IPS DF 4.7 (cell line): ENCODE data around the gene CSF3R.
"Not testable (repeated sequence)": the region's sequence is repeated elsewhere in the genome, so short reads cannot be mapped to it uniquely, and the experiment has no call there.

Experiments
- DNase-seq: peaks from one replicate; pipeline ENCODE4 v3.0.0-alpha.2; 2013; ENCODE audit warnings: low spot score; ENCODE audit errors: extremely low read depth

The CSF3R gene

GRCh38 chr1:36513676-36514473 lies 31.2 kb upstream of the CSF3R start:
- DNase-seq = no peak

GRCh38 chr1:36512842-36513241 lies 30.1 kb upstream of the CSF3R start:
- no peak for DNase-seq

- DNase-seq = no peak
Observed at GRCh38 chr1:36511804-36512798, 29.4 kb upstream of the CSF3R start.

GRCh38 chr1:36511220-36511619 lies 28.5 kb upstream of the CSF3R start:
- not testable (repeated sequence) for DNase-seq

GRCh38 chr1:36510418-36510817 lies 27.7 kb upstream of the CSF3R start:
- DNase-seq = no peak

- DNase-seq = no peak
Observed at GRCh38 chr1:36508257-36508656, 25.5 kb upstream of the CSF3R start.

- DNase-seq = no peak
Observed at GRCh38 chr1:36506276-36506920, 23.7 kb upstream of the CSF3R start.

- no peak for DNase-seq
Observed at GRCh38 chr1:36503733-36504132, 21.0 kb upstream of the CSF3R start.

- DNase-seq = no peak
Observed at GRCh38 chr1:36503159-36503558, 20.4 kb upstream of the CSF3R start.

- DNase-seq = no peak
Observed at GRCh38 chr1:36502616-36503015, 19.9 kb upstream of the CSF3R start.

- DNase-seq = not testable (repeated sequence)
Observed at GRCh38 chr1:36501911-36502310, 19.2 kb upstream of the CSF3R start.

GRCh38 chr1:36497207-36497606 lies 14.5 kb upstream of the CSF3R start:
- no peak for DNase-seq

GRCh38 chr1:36494971-36495370 lies 12.3 kb upstream of the CSF3R start:
- DNase-seq = no peak

GRCh38 chr1:36493524-36493923 lies 10.8 kb upstream of the CSF3R start:
- DNase-seq = no peak

- DNase-seq = no peak
Observed at GRCh38 chr1:36492491-36492890, 9.8 kb upstream of the CSF3R start.

GRCh38 chr1:36489258-36490051 lies 6.7 kb upstream of the CSF3R start:
- DNase-seq = not testable (repeated sequence)

GRCh38 chr1:36487906-36488305 lies 5.2 kb upstream of the CSF3R start:
- DNase-seq = no peak

- DNase-seq = not testable (repeated sequence)
Observed at GRCh38 chr1:36487336-36487725, 4.6 kb upstream of the CSF3R start.

- no peak for DNase-seq
Observed at GRCh38 chr1:36486439-36487335, 4.0 kb upstream of the CSF3R start.

- DNase-seq = no peak
Observed at GRCh38 chr1:36486093-36486438, 3.4 kb upstream of the CSF3R start.
